IMR-90 (cell line): Measurements from ENCODE around the gene SNRNP200. TPM values are rescaled to one million over a fixed set of nuclear protein-coding genes. Genes with fewer than 3 reads are reported as not detected.

Experiments used
- ATAC-seq: fragments of 200-7000 bp; cut with Tn5 transposase; 2 replicates; pipeline ENCODE4 v1.9.1; 2020; ENCODE audit warnings: low read depth, mild to moderate bottlenecking, moderate library complexity
- BruUV-seq: library from RNA; stranded (reverse); fragments of 400-500 nt; replicated peaks from 2 replicates; lab custom pipeline; 2021; lab: Mats Ljungman, UMichigan
- CTCF ChIA-PET: fragments of 300-600 bp; formaldehyde crosslinking; extraction: SDS; loops from one replicate; lab custom pipeline; 2021; ENCODE audit warnings: antibody characterized with exemption; lab: Yijun Ruan, JAX
- POLR2A ChIA-PET: fragments of 300-600 bp; sonication (Branson Sonifier 250); formaldehyde crosslinking; loops from one replicate; lab custom pipeline; 2022; ENCODE audit warnings: antibody characterized with exemption; ENCODE audit not compliant: unreplicated experiment; lab: Charles Lee
- DNase-seq: peaks from one replicate; pipeline ENCODE4 v3.0.0; 2013
- H2AFZ ChIP-seq: replicated peaks from 2 replicates; pipeline ENCODE3; 2013; ENCODE audit warnings: low read length, mild to moderate bottlenecking; ENCODE audit not compliant: poor library complexity
- H2AK5ac ChIP-seq: 2 replicates; pipeline ENCODE4 v1.6.1; 2013; ENCODE audit warnings: low read depth, low read length, inconsistent platforms
- H2AK9ac ChIP-seq: replicated peaks from 2 replicates; pipeline ENCODE3; 2013; ENCODE audit warnings: mild to moderate bottlenecking, low read depth, low read length, moderate library complexity; ENCODE audit not compliant: poor library complexity
- H2BK120ac ChIP-seq: 2 replicates; pipeline ENCODE4 v1.6.1; 2013; ENCODE audit warnings: low read depth, low read length, inconsistent platforms
- H2BK15ac ChIP-seq: 3 replicates; pipeline ENCODE4 v1.6.1; 2013; ENCODE audit warnings: low read depth, low read length, inconsistent platforms
- H2BK20ac ChIP-seq: 2 replicates; pipeline ENCODE4 v1.6.1; 2013; ENCODE audit warnings: low read depth, mild to moderate bottlenecking, inconsistent platforms, low read length, moderate library complexity
- H2BK5ac ChIP-seq: 2 replicates; pipeline ENCODE4 v1.6.1; 2013; ENCODE audit warnings: mild to moderate bottlenecking, low read depth, low read length, inconsistent platforms; ENCODE audit not compliant: poor library complexity, severe bottlenecking
- H3K14ac ChIP-seq: replicated peaks from 2 replicates; pipeline ENCODE4 v1.6.1; 2013; ENCODE audit warnings: low read depth, low read length, inconsistent platforms
- H3K18ac ChIP-seq: 2 replicates; pipeline ENCODE4 v1.6.1; 2013; ENCODE audit warnings: low read depth, low read length, control low read depth
- H3K23ac ChIP-seq: 2 replicates; pipeline ENCODE4 v1.6.1; 2013; ENCODE audit warnings: low read depth, low read length, inconsistent platforms
- H3K27ac ChIP-seq: 2 replicates; pipeline ENCODE4 v1.5.1; 2013; ENCODE audit warnings: mild to moderate bottlenecking, control low read depth, low read length; ENCODE audit not compliant: insufficient read depth
- H3K27me3 ChIP-seq: 2 replicates; pipeline ENCODE4 v1.6.1; 2013; ENCODE audit warnings: low read length; ENCODE audit not compliant: control insufficient read depth, insufficient read depth
- H3K36me3 ChIP-seq: 2 replicates; pipeline ENCODE4 v1.6.1; 2013; ENCODE audit warnings: low read length, mixed read lengths; ENCODE audit not compliant: control insufficient read depth, insufficient read depth
- H3K4ac ChIP-seq: 2 replicates; pipeline ENCODE4 v1.6.1; 2013; ENCODE audit warnings: low read depth, low read length, inconsistent platforms
- H3K4me1 ChIP-seq: 2 replicates; pipeline ENCODE4 v1.6.1; 2013; ENCODE audit warnings: low read length, mixed read lengths; ENCODE audit not compliant: control insufficient read depth, insufficient read depth
- H3K4me2 ChIP-seq: 2 replicates; pipeline ENCODE4 v1.6.1; 2013; ENCODE audit warnings: low read depth, mild to moderate bottlenecking, control low read depth, low read length, moderate library complexity
- H3K4me3 ChIP-seq: 2 replicates; pipeline ENCODE4 v1.5.1; 2013; ENCODE audit warnings: low read depth, mild to moderate bottlenecking, control low read depth, low read length, moderate library complexity; ENCODE audit not compliant: insufficient read depth
- H3K56ac ChIP-seq: 2 replicates; pipeline ENCODE4 v1.6.1; 2013; ENCODE audit warnings: low read length, inconsistent platforms; ENCODE audit not compliant: insufficient read depth; ENCODE audit errors: extremely low read depth
- H3K79me1 ChIP-seq, 2 experiments: 2 replicates each; pipeline ENCODE4 v1.6.1; 2013; ENCODE audit warnings: low read length in 2 of 2, inconsistent platforms in 1 of 2, low read depth in 1 of 2
- H3K9ac ChIP-seq: 2 replicates; pipeline ENCODE4 v1.6.1; 2013; ENCODE audit warnings: low read depth, low read length, control low read depth
- H3K9me1 ChIP-seq: 2 replicates; pipeline ENCODE4 v1.6.1; 2013; ENCODE audit warnings: low read length, inconsistent platforms; ENCODE audit not compliant: insufficient read depth
- H3K9me3 ChIP-seq: 2 replicates; pipeline ENCODE4 v1.6.1; 2013; ENCODE audit warnings: low read length; ENCODE audit not compliant: control insufficient read depth, insufficient read depth
- H4K20me1 ChIP-seq: 2 replicates; pipeline ENCODE4 v1.6.1; 2013; ENCODE audit warnings: low read length, inconsistent platforms; ENCODE audit not compliant: insufficient read depth
- H4K5ac ChIP-seq: 2 replicates; pipeline ENCODE4 v1.6.1; 2013; ENCODE audit warnings: mild to moderate bottlenecking, low read depth, low read length, control low read depth
- H4K8ac ChIP-seq, 2 experiments: 2 replicates each; pipeline ENCODE4 v1.6.1; 2013; ENCODE audit warnings: low read depth in 2 of 2, low read length in 2 of 2, control low read depth in 1 of 2, inconsistent platforms in 1 of 2
- H4K91ac ChIP-seq: 2 replicates; pipeline ENCODE4 v1.6.1; 2013; ENCODE audit warnings: low read depth, low read length, inconsistent platforms; ENCODE audit not compliant: insufficient read depth
- MAFK ChIP-seq: IDR thresholded peaks from 2 replicates; pipeline ENCODE4 v1.6.1; 2012; ENCODE audit warnings: low read depth, low read length, improper control_type of control experiment
- MXI1 ChIP-seq: IDR thresholded peaks from 2 replicates; pipeline ENCODE4 v1.6.1; 2012; ENCODE audit warnings: low read depth, mild to moderate bottlenecking, low read length, moderate library complexity, borderline replicate concordance
- WGBS, 2 experiments: methylation state at CpG; one replicate each; pipeline versions ENCODE4 v1.1.5 to v1.1.7; 2013; ENCODE audit warnings: missing lambda C conversion rate in 2 of 2; ENCODE audit not compliant: insufficient read length in 1 of 2; ENCODE audit errors: extremely low coverage in 2 of 2; 5-methylcytosine and 5-hydroxymethylcytosine counted together
- dilution Hi-C: fragments of 300-500 bp; cut with HindIII; formaldehyde crosslinking; loops from one replicate; pipeline ENCODE4 v1.14.3; 2018; ENCODE audit warnings: low sequenced_read_pairs; ENCODE audit not compliant: unreplicated experiment
- in situ Hi-C: fragments of 300-500 bp; cut with MboI; formaldehyde crosslinking; loops from 3 replicates; pipeline ENCODE4 v1.14.3; 2019; ENCODE audit warnings: low sequenced_read_pairs, inconsistent platforms, mixed read lengths
- intact Hi-C: fragments of 100-400 bp; cut with micrococcal nuclease; formaldehyde crosslinking; loops from 2 replicates; pipeline ENCODE4 v1.10.0; 2022
- polyA plus RNA-seq, 3 experiments: library from polyadenylated mRNA; depleted of rRNA; stranded (reverse); fragments of >200 nt; gene quantifications; 2 replicates each; pipeline ENCODE4 v1.2.3, GENCODE V29; 2012; ENCODE audit warnings: low replicate concordance in 1 of 3
- total RNA-seq: library from RNA; depleted of rRNA; stranded (reverse); fragments of >200 nt; gene quantifications from 2 replicates; pipeline ENCODE4 v1.2.3, GENCODE V29; 2012

SNRNP200 gene
- total and polyA plus RNA-seq, 2 of the 4 experiments (the other 2 are of a cell fraction) = 44.1 to 108 TPM

DNA sequence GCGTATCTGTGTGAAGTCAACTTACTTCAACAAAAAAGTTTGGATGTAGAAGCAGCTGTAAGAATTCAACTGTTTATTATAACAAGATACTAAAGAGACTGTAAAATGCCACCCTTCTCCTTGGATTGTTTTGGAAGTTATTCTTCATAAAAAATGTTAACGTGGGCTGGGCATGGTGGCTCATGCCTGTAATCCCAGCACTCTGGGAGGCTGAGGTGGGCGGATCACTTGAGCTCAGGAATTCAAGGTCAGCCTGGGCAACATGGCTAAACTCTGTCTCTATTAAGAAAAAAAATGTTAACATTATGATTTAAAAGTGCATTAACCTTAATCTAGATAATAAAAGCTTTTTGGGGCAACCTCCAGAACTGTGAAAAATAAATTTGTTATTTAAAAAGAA is 31.6 kb downstream of the SNRNP200 start:
- H3K14ac ChIP-seq = no peak overlapping the region
- H2AFZ ChIP-seq = no peak overlapping the region
- H2BK20ac ChIP-seq = no peak overlapping the region
- CTCF ChIA-PET = no interaction called here
- POLR2A ChIA-PET = interaction anchor here (0.6 kb wide), 1 partner anchor 57 kb away, joined by 11 read pairs; no protein-coding TSS in a partner anchor
- no peak overlapping the region for H4K91ac ChIP-seq
- peaks cover 3% of the 10 kb centered on the region; the same call in 1 of the 2 replicates for H3K4me1 ChIP-seq
- WGBS, 2 experiments = no CpG with 5 or more reads among the region's 3 CpGs
- H3K23ac ChIP-seq = no peak overlapping the region
- no peak overlapping the region for H4K5ac ChIP-seq
- H3K27me3 ChIP-seq = no peaks in the 10 kb centered on the region
- ATAC-seq (peak; percentile 74), DNase-seq (peak; percentile 37)
- no peak overlapping the region for H3K4ac ChIP-seq
- H2BK15ac ChIP-seq = no peak overlapping the region
- no peak overlapping the region for H2BK120ac ChIP-seq
- H2AK9ac ChIP-seq = no peak overlapping the region
- H3K56ac ChIP-seq = no peak overlapping the region
- no peak overlapping the region for H4K8ac ChIP-seq
- no peaks in the 10 kb centered on the region for H3K9me3 ChIP-seq
- no peak overlapping the region for H3K18ac ChIP-seq
- TF ChIP-seq MXI1 (0 out of 2 replicates have a peak, but pooled peaks have one; percentile 47), MAFK (no peak)
- in situ Hi-C loops = loop anchor here (25.0 kb wide), 1 partner anchor 261 kb away; no protein-coding TSS in a partner anchor
- H3K9me1 ChIP-seq = no peaks in the 10 kb centered on the region
- H3K4me2 ChIP-seq = no peak overlapping the region
- no peak overlapping the region for H3K4me3 ChIP-seq
- dilution Hi-C loops = no loop called here
- no peak overlapping the region for H3K27ac ChIP-seq
- peaks cover 6 to 17% of the 10 kb centered on the region in 2 experiments for H3K79me1 ChIP-seq
- H2AK5ac ChIP-seq = no peak overlapping the region
- H3K9ac ChIP-seq = no peak overlapping the region
- no peak overlapping the region for H2BK5ac ChIP-seq
- intact Hi-C loops = no loop called here
- H3K36me3 ChIP-seq = peaks cover 57% of the 10 kb centered on the region
- H4K20me1 ChIP-seq = 0 out of 2 replicates have a peak, but pooled peaks cover 3% of the 10 kb centered on the region
- BruUV-seq = no TSS peak
